Esophagus mucosa (tissue), 1 donor: ENCODE results near the gene HEATR5A. TPM values are rescaled to one million over a fixed set of nuclear protein-coding genes. Genes with fewer than 3 reads are reported as not detected.
"Not testable (repeated sequence)": the region's sequence is repeated elsewhere in the genome, so short reads cannot be mapped to it uniquely, and the experiment has no call there.

Experiments used
- ATAC-seq: fragments of 200-7000 bp; cut with Tn5 transposase; one replicate; pipeline ENCODE4 v1.9.1; 2020
- total RNA-seq: library from RNA; stranded (reverse); gene quantifications from one replicate; pipeline ENCODE4 v1.2.4, GENCODE V29; 2023
- donor health status: DM: yes; HTN: yes; CAD: no.

The HEATR5A gene
- total RNA-seq, 1 donor from 2014 or later: 25.8 TPM

GRCh38 chr14:31255918-31256317 lies 164.4 kb downstream of the HEATR5A start:
- not testable (repeated sequence) for ATAC-seq

- ATAC-seq: no peak
These were observed 165.1 kb downstream of the HEATR5A start for GRCh38 chr14:31255286-31255685.

- no peak for ATAC-seq
These were observed 166.4 kb downstream of the HEATR5A start for GRCh38 chr14:31253746-31254471.

- peak; percentile 31 for ATAC-seq
These were observed 167.5 kb downstream of the HEATR5A start for GRCh38 chr14:31252865-31253264.

- peak; percentile 97 for ATAC-seq
These were observed 169.1 kb downstream of the HEATR5A start for GRCh38 chr14:31251028-31251958.

- ATAC-seq: peak; percentile 27
These were observed 175.7 kb downstream of the HEATR5A start for GRCh38 chr14:31244626-31245025.

- ATAC-seq: peak; percentile 94
These were observed 176.5 kb downstream of the HEATR5A start for GRCh38 chr14:31243860-31244259.

GRCh38 chr14:31242161-31242940 lies 178.0 kb downstream of the HEATR5A start:
- ATAC-seq: not testable (repeated sequence)

Other genes with a start within 250 kb of the HEATR5A start
- 174 TPM for gene HECTD1, start 212.8 kb downstream of the HEATR5A start, total RNA-seq
- gene DTD2, start 37.0 kb upstream of the HEATR5A start, total RNA-seq: 23.2 TPM
- not detected for gene GPR33, start 67.5 kb upstream of the HEATR5A start, total RNA-seq
- gene NUBPL, start 140.9 kb upstream of the HEATR5A start, total RNA-seq: 6.8 TPM